Islet of Langerhans (tissue), 1 donor: ENCODE results near the gene AGAP1.

Source experiments
- FAIRE-seq: peaks from one replicate; lab custom pipeline; 2011; peaks lifted over from hg19 to GRCh38; lab: Jason Lieb, UNC

The AGAP1 gene

DNA sequence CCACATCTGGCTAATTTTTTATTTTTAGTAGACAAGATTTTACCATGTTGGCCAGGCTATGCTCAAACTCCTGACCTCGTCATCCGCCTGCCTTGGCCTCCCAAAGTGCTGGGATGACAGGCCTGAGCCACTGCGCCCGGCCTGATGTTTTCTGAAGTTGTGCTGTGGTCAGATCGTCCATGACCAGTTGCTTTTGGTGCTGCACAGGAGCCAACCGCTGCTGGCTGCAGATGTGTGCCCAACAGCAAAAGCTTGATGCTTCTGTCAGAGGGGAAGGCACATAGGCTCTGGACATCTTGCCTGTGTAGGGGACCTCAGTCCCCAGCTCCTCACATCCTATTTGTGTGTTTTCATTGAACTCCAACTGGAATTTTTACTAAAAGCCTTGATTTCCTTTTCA is 218.3 kb downstream of the AGAP1 start:
- FAIRE-seq, result no peak

DNA sequence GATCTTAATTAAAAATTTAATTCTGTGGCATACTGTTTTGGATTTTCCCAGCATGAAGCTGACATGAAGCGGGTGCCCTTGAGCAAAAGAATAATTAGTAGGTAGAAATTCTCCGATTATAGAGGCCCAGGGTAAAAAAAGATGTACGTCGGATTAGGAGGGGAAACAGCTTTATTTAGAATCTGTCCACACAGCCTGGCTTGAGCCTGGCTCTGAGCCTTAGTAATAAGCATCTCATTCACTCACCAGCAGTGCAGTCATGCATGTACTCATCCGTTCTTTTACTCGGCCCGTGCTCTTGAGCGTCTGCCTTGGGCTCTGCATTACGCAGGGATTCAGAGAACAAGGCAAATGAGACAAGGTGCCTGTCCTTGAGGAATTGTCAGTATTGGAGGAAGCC is 219.3 kb downstream of the AGAP1 start:
- FAIRE-seq, result no peak

GRCh38 chr2:235715601-235716000 is 221.8 kb downstream of the AGAP1 start:
- FAIRE-seq, result no peak

DNA sequence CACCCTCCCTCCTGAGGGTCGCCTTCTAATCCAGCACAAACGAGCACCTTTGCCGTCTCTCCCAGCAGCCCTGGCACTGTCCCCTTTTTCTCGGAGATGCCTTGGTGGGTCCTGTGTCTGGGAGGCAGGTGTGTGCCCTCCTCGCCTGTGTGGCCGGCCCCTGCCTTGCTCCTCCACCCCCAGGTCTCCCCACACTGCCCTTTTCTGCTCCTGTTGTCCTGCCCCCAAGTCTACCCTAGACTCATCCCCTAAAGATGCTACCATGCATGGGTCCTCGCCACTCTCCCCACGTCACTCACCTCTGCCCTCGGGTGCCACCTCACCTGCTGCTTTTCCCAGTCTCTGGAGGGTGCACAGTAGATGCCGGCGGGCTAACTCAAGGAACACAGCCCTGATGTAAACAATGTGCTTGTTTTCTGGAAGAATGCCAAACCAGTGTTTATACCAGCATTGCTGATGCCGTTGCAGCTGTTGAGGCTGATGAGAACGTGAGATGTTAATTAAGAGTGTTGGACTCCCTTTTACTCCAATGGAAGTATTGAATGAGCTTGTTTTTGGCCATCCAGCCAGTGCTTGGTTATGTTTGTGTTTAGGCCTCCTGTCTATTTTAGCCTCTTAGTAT is 223.1 kb downstream of the AGAP1 start:
- no peak for FAIRE-seq

DNA sequence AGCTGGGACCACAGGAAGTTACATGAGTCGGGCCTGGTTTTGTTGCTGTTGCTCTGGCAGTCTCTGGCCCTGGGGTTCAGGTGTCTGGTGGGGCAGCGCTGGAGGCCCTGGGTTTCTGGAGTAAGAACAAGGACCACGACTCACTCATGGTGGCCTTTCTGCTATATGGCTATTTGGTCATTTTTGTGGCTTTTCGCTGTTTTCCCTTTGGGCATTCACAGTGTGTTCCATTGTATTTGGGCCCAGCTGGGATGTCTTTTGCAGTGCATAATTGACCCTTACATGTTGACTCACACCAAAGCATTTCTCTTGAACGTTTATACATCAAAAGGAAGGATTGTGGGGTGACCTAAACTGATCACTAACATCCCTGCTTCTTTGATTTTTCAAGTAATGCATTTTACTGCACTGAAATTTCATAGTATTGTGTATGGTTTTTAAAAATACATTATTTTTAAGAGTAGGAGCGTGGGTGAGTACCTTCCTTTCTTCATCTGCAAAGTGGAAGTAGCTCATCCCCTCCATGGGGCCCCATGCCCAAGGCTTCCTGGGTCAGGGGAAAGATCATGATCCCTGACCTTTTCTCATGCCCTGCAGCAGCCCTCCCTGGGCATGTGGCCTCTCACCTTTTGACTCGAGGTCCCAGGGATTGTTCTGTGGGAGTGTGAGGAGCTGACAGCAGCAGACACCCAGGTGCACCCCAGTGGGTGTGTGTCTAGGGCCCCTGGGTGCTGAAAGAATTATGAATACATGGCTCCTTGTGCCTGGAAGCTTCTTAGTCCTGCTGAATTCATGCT is 225.5 kb downstream of the AGAP1 start:
- FAIRE-seq, result no peak

- no peak for FAIRE-seq
These were observed 227.8 kb downstream of the AGAP1 start for GRCh38 chr2:235721625-235722024.

DNA sequence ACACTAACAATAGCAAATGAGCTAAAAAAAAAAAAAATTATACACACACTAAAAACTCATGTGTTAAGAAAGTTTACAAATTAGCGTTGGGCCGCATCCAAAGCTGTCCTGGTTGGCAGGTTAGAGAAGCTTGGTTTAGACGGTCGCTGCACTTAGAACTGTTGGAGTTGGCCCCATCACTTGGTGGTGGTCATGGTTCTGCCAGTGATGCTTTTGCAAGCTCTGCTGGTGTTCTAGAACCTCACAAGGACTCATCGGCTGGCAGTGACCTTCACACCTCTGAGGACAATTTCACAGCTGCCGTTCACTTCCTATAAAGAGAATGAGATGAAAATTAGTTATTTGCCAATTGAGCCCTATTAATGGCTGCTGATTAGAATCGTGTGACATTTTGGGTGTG is 229.0 kb downstream of the AGAP1 start:
- no peak for FAIRE-seq

GRCh38 chr2:235723371-235723770 is 229.5 kb downstream of the AGAP1 start:
- no peak for FAIRE-seq

DNA sequence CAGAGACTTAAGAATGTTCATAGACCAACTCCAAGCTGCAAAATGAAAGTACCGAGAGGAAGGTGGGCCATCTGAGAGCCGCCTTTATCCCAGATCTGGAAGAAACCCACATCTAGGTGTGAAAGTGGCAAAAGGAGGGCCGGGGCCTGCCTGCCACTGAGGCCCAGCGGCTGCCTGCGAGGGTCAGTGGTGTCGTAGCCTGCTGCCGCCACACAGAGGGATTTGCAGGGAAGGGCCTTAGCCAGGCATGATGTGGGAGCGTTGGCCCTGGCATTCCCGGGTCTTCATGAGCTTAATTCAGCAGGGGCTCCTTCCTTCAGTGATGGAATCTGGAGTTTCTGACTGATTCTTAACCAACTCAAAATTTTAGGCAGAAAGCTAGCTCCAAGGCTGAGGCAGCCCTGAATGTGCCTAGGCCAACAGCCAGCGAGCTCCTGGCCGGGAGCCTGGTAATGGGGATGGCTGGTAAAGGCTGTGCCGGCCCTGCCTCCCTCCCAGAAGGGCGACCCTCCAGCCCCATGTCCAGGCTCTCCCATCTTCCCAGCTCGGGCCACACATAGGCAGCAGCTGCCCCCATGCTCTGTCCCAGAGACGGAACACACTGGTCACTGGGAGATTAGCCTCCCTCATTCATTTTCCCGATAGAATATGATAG is 230.1 kb downstream of the AGAP1 start:
- no peak for FAIRE-seq

GRCh38 chr2:235725016-235725489 is 231.2 kb downstream of the AGAP1 start:
- no peak for FAIRE-seq

GRCh38 chr2:235725841-235726240 is 232.0 kb downstream of the AGAP1 start:
- no peak for FAIRE-seq

DNA sequence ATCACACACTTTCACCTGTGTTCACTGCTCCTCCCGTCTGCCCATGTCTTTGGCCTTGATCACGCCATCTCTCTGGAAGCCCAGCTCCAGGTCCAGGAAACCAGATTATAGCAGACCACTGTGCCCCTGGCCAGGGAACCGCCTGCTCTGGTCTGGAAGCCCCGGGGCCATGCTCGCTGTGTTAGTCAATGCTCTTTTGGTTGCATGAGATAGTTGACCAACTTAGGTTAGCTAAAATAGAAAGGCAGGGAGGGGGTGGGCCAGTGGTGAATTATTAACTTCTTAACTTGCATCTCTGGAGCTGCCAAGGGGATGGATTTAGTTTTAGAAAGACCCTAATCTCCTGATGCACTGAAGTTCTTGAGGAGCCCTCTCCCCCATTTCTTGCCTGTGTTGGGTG is 232.7 kb downstream of the AGAP1 start:
- FAIRE-seq, result no peak

DNA sequence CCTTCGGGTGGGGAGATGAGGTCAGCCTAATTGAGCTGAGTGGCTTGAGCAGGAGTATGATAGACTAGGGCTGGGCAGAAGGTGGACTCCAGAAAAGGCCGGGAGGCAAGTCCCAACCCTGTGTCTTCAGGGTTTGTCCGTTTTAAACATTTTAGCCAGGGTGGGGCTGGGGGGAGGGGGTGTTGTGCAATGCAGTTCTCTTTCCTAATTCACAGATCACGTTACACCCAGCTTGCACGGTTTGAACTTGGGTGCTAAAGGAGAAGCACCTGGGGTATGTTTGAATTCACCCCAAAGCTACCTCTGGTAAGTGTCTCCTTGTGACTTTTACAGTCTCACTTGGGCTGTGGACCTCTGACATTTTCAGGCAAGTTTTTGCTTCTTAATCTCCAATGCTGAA is 233.3 kb downstream of the AGAP1 start:
- FAIRE-seq, result no peak

DNA sequence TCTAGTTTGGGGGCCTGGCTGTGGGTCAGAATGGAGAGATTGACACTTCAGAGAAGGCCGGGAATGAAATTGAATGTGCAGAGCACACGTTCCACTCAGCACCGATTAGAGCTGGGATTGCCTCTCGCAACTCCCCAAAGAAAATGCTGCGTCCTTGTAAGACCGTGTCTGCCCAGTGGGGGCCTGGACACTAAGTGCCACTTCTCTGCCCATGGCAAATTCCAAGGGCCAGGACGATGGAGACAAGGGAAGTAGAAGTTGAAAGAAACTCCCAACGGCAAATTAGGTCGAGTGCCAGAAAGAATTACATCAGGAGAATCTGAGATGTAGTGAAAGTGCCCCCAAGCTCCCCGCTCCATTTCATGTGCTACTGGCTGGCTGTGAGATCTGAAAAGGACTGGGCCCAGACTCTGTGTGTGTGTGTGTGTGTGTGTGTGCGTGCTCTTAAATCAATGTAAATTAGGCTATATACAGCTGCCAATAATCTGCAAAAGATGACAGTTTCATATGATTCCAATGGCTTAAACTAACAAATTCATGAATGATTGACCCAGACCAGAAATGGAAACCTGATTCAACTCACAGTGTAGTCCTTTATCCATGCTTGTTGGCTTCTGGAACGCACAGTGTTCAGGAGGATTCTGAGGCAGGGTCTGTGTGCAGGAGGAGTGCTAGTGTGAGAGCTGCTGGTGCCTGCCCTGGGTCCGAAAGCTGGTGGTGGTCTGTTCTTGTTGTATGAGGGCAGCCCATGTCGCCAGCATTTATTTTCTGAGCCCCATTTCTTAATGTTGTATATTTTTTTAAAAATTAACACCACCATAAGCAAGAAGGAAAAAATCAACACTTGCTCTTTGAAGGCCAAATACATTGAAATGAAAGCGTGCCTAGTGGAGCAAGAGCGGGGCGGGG is 234.3 kb downstream of the AGAP1 start:
- FAIRE-seq, result no peak

- no peak for FAIRE-seq
These were observed 235.1 kb downstream of the AGAP1 start for GRCh38 chr2:235728800-235729556.

- FAIRE-seq, result no peak
These were observed 235.7 kb downstream of the AGAP1 start for GRCh38 chr2:235729557-235729947.

- no peak for FAIRE-seq
These were observed 236.3 kb downstream of the AGAP1 start for GRCh38 chr2:235730115-235730514.

DNA sequence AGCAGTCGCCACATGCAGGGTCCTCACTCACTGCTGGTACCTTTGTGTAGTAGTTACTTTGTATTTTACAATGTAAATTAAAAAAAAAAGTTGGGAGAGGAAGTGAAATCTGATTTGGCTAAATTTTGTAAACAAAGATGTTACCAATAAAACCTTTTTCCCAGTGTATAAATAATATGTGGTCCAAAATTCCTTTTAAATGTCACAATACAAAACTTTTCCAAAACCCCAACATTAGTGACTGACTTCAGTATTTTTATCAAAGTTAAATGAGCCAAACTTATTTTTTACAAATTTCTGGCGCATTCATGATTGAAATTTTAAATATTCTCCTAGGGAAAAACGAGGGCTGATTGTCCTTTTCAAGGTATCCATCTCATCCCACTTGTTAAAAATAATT is 239.9 kb downstream of the AGAP1 start:
- no peak for FAIRE-seq

DNA sequence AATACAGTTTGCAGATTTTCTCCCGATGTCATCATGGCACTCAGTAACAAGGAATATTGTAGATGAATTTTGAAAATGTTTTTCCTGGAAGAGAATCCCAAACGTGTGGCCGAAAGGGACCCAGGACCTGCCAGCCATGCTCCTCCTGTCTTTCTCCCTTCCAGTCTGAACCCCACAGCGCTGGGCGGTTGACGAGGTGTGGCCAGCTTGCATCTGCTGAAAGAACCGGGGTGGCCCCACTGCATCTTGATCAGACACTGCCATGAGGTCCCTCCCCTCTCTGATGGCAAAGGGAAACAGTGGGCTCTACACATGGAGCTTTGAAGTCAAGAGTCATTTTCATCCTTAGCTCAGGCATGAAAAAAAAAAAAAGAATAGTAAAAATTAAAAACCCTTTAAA is 240.3 kb downstream of the AGAP1 start:
- no peak for FAIRE-seq

DNA sequence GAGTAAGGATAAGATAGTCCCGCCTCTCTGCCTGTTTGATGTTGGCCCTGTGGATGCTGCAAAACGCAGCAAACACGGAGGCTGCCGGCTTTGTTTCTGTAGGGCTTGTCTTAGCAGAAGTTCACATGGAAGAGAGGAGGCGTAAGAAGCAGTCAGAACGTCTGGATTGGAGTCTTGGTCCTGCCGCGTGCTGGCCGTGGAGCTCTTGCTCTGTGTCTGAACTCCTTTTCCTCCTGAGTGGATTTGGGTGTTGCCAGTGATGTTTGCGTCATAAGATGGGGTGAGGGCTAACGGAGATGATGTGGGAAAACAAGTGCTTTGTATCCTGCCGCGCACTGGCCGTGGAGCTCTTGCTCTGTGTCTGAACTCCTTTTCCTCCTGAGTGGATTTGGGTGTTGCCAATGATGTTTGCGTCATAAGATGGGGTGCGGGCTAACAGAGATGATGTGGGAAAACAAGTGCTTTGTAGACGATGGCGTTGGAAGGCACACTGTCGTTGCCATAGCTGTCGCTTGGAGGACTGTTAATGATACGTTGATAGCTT is 240.9 kb downstream of the AGAP1 start:
- FAIRE-seq, result no peak

- no peak for FAIRE-seq
These were observed 243.6 kb downstream of the AGAP1 start for GRCh38 chr2:235737396-235737795.
